K562 treated with DMSO at 1 percent for 48 hours (cell line): ENCODE data around the gene MYCN. TPM values are rescaled to one million over a fixed set of nuclear protein-coding genes. Genes with fewer than 3 reads are reported as not detected.

Source experiments
- total RNA-seq: library from RNA; unstranded; fragments of 300-600 nt; gene quantifications from 2 replicates; pipeline ENCODE4 v1.2.3, GENCODE V29; 2022; ENCODE audit warnings: low replicate concordance; ENCODE audit errors: extremely low read depth

Gene MYCN
- not detected in 2 replicates for total RNA-seq

DNA sequence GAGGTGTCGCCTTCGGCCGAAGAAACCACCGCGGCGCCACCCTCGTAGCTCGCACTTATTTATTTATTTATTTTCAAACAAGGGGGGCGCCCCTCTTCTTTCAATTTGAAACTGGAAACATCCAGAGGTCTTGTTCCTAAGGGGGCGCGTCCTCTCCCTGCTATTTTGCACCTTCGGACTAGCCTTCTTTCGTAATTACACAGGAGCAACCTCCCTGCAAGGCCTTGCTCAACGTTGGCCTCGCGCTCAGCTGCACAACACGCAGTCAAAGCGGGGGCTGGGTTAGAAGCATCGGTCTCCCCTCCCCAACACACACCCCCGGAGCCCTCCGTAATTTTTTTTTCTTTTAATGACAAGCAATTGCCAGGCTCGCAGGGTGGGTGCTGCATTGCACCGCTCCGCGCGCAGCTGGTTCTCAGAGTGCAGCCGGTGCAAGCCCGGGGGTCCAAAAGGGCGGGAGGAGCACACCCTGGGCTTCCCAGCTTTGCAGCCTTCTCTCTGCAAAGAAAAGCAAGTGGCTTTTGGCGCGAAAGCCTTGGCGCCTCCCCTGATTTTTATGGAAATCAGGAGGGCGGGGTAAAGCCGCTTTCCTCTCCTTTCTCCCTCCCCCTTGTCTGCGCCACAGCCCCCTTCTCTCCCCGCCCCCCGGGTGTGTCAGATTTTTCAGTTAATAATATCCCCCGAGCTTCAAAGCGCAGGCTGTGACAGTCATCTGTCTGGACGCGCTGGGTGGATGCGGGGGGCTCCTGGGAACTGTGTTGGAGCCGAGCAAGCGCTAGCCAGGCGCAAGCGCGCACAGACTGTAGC lies at the start of gene MYCN:
Gene MYCN, plus strand, starts transcription at position 697 of the 807 bp plus-strand sequence. CDS start 1,515 bp downstream, outside the sequence.

